ENCODE results near the gene TASP1.

Gene TASP1

GRCh38 chr20:13392391-13392790 lies 246.3 kb downstream of the TASP1 start:
- TF ChIP-seq, protein P1, sequence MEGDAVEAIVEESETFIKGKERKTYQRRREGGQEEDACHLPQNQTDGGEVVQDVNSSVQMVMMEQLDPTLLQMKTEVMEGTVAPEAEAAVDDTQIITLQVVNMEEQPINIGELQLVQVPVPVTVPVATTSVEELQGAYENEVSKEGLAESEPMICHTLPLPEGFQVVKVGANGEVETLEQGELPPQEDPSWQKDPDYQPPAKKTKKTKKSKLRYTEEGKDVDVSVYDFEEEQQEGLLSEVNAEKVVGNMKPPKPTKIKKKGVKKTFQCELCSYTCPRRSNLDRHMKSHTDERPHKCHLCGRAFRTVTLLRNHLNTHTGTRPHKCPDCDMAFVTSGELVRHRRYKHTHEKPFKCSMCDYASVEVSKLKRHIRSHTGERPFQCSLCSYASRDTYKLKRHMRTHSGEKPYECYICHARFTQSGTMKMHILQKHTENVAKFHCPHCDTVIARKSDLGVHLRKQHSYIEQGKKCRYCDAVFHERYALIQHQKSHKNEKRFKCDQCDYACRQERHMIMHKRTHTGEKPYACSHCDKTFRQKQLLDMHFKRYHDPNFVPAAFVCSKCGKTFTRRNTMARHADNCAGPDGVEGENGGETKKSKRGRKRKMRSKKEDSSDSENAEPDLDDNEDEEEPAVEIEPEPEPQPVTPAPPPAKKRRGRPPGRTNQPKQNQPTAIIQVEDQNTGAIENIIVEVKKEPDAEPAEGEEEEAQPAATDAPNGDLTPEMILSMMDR (IDR thresholded peaks at IDR 0.05): no peak

GRCh38 chr20:13389115-13389514 lies 249.6 kb downstream of the TASP1 start:
- TF ChIP-seq, protein P1 (IDR thresholded peaks at IDR 0.05): no peak

GRCh38 chr20:13384132-13384531 lies 254.6 kb downstream of the TASP1 start:
- TF ChIP-seq, protein P1 (IDR thresholded peaks at IDR 0.05): no peak

DNA sequence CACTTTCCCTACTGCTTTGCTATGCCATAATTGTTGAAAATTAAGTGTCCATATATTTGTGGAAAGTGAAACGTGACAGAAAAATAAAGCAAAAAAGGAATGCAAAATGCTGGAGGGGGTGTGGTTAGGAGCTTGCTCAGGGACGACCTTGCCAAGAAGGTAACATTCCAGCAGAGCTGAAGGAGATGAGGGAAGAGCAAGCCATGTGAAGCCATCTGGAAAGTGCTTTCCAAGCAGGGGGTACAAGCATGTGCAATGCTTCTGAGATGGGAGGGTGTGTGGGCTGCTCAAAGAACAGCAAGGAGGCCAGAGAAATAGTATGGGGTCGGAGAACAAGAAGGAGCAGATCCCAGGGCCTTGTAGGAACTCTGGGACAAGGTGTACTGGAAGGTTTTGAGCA lies 255.9 kb downstream of the TASP1 start:
- TF ChIP-seq, protein P1 (IDR thresholded peaks at IDR 0.05): no peak

DNA sequence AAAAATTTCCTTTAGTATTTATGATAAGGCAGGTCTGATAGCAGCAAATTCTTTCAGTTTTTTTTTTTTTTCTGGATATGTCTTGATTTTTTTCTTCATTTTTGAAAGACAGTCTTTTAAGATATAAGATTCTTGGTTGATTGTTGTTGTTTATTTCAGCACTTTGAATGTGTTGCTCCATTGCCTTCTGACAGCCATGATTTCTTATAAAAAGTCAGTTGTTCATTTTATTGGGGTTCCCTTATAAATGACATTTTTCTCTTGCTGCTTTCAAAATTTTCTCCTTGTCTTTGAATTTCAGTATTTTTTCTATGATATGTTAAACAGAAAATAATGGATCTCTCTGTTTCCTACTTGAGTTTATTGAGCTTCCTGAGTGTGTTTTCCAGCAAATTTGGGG lies 265.3 kb downstream of the TASP1 start:
- TF ChIP-seq, protein P1 (IDR thresholded peaks at IDR 0.05): no peak

DNA sequence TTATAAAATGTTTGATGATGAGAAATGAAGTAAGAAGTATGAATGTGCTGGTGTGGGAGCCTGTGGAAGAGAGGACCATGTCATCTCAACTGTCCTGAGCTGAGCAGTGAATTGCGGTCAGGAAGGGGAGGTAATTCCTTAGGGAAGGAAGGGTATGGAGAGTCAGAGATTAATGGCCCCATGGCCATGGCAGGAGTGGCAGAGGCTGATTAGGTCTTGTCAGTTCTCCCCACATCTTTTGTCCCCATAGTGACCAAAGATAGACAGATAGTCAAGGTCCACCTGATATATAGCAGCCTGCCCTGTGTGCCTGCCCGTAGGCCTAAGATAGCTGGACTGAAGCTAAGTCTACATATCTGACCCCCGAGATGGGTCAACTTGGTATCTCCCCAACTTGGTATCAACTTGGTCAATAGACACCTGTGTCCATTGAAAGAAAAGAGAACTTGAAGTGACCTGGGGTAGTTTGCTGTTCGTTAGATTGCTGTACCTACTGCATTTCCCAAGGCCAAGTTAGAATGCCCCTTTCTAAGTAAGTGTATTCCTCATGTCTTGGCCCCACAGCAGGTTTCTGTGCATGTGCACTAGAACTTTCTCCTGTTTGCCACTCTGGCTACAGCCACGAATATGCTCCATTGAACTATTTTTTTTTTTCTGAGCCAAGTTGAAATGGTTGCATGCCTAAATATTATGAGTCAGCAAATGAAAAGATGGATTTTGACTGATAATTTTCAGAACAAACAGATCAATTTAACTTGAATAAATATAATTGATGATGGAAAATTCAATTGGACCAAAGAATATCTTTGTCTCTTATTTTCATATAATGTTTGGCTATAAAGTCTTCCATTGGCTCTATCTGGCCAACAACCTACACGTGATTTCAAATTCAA lies 274.2 kb downstream of the TASP1 start:
- TF ChIP-seq, protein P1 (IDR thresholded peaks at IDR 0.05): no peak

DNA sequence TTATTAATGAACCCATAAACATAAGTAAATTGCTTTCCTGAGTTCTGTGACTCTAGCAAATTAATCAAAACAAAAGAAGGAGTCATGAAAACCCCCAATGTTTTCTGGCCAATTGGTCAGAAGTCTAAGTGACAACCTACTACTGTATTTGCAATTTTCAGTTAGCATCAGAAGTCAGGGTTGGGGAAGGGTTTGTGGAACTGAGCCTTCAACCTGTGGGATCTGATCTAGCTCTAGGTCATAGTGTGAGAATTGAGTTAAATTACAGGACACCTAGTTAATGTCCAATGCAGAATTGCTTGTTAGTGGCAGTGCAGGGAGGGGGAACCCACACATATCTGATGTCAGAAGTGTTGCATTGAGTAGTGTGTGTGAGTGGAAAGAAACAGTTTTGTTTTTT lies 275.3 kb downstream of the TASP1 start:
- TF ChIP-seq, protein P1 (IDR thresholded peaks at IDR 0.05): no peak
